WI38 (cell line): Measurements from ENCODE around the gene CDKAL1.

Source experiments
- H3K4me3 ChIP-seq: 2 replicates; pipeline ENCODE4 v1.5.1; 2011; ENCODE audit warnings: low read depth, mild to moderate bottlenecking, control low read depth, low read length
- TF ChIP-seq, protein P1 (sequence below): IDR thresholded peaks from 2 replicates; pipeline ENCODE4 v1.5.1; 2012; ENCODE audit warnings: low read depth, mild to moderate bottlenecking, control low read depth, low read length

Gene CDKAL1

DNA sequence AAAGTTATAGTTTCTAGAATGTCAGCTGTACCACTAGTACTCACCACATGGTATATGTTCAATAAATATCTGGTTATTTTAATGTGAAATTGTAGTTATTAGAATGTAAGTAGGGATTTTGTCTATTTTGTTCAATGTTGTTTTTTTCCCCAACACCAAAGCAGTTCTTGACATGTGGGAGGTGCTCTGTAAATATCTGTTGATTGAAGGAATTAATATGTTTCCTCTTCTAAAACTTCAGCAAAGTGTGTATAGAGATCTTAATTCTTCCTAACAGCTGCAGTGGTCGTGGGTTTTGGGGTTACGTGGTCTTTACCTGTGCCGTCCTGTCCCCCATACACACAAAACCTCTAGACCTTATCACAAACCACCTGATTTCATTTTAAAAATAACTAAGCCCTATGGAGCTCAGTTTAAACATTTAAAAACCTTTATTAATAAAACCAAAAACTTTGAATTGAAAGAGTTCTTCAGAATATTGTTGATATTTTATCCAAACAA is 587.4 kb downstream of the CDKAL1 start:
- TF ChIP-seq, protein P1, sequence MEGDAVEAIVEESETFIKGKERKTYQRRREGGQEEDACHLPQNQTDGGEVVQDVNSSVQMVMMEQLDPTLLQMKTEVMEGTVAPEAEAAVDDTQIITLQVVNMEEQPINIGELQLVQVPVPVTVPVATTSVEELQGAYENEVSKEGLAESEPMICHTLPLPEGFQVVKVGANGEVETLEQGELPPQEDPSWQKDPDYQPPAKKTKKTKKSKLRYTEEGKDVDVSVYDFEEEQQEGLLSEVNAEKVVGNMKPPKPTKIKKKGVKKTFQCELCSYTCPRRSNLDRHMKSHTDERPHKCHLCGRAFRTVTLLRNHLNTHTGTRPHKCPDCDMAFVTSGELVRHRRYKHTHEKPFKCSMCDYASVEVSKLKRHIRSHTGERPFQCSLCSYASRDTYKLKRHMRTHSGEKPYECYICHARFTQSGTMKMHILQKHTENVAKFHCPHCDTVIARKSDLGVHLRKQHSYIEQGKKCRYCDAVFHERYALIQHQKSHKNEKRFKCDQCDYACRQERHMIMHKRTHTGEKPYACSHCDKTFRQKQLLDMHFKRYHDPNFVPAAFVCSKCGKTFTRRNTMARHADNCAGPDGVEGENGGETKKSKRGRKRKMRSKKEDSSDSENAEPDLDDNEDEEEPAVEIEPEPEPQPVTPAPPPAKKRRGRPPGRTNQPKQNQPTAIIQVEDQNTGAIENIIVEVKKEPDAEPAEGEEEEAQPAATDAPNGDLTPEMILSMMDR = no peak
- no peak overlapping the region for H3K4me3 ChIP-seq

DNA sequence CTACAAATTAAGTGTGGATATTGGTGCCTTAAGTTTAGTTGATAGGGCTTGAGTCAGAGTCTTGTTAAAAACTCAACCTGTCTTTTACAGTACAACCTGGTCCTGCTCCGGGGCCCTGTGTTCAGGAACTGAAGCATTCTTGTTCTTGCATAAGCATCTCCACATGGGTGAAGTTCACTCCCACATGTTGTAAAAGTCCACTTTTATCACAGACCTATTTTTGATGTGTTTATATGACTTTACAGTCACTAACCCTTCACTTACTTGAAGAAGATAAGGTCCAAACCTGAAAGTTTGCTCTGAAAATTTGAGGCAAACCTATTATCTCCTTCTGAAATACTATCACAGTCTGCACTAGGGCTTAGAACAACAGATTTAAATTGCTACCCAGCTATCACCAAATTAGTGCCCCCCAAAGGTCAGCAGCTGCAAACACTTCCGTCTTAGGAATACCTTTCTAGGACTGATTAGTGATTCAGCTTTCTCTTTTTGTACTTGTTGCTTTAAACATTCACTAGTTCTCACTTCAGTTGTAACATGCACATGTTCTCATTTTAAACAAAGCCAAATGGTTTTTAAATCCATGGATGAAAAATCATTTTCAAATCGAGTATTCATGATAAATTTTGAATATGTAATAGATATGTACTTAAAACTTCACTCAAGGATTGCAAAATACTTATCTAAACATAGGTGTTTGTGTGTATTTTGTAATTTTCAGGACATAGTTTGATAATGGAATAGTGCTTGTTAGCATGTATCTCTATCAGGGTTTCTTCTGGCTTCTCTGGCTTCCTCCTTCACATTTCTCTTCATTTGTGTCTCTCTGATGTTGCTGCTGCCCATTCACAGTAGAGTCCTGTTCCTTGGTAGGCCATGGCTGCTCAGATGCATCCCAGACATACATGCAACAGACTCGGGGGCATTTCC is 589.5 kb downstream of the CDKAL1 start:
- no peak overlapping the region for H3K4me3 ChIP-seq
- TF ChIP-seq, protein P1 = no peak

GRCh38 chr6:21128601-21129000 is 594.3 kb downstream of the CDKAL1 start:
- TF ChIP-seq, protein P1 = no peak
- no peak overlapping the region for H3K4me3 ChIP-seq

- TF ChIP-seq, protein P1 = no peak
Measured at GRCh38 chr6:21131406-21131805, 597.1 kb downstream of the CDKAL1 start.

DNA sequence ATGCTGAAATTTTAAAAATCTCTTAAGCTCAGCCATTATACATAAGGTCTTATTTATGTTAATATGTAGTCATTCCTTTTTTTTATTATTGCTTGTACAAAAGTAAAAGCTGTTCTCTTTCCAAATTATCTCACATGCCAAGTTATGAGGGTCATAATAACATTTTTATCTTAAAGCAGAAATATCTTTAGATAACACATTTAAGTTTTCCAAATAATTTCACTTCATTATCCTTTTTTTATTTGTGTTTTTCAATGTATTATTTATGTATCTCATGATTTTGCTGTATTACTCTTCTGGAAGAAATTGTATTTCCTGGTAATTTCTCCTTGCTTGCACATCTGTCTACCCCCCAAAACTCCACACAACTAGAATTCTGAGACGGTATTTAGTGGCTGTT is 598.2 kb downstream of the CDKAL1 start:
- TF ChIP-seq, protein P1 = no peak
- H3K4me3 ChIP-seq = no peak overlapping the region

More at GRCh38 chr6:21131406-21131805, 597.1 kb downstream of the CDKAL1 start:
- no peak overlapping the region for H3K4me3 ChIP-seq

DNA sequence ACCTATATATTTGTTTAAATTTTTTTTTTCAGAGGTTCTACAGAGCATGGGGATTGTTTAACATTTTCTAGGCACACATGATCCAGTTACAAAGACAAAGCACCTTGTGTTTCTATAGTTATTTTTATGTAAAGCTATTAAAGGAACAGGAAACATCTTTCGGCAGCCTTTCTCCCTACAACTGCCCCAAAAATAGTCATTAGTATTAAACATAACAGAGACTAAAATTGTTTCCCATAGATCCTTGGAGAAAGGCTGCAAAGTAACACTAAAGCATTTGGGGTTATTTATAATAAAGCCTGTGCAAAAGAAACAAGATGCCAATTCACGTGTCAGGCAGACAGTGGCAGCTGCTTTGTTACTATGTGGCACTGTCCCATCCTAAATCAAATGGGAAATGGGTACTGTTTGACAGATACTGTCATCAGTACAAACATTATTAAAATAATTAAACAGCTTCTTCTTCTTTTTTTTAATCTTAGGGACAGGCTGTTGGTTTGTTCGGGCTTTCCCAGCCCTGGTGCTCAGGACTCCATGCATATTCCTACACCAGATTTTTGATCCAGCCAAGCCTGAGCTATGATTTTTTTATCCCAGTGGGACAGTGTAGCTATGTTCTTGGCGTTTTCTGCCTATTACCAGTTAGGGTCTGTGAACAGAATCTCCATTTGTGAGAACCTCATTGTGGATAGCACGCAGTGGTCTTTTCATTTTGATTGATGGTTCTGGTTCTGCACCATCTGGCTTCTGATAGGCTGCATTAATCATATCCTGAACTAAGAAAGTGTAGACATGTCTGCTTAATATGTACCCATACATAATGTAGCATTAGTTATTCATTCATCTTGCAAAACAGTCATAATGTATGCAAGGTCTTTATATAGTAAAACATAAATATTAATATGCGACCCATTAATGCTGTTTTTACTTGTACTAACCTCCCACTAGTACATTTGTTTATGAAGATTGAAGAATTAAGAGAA is 598.9 kb downstream of the CDKAL1 start:
- H3K4me3 ChIP-seq = no peak overlapping the region
- TF ChIP-seq, protein P1 = no peak
